IMR-90 (cell line): ENCODE results near the gene GSTT2.
"Not testable (repeated sequence)": the region's sequence is repeated elsewhere in the genome, so short reads cannot be mapped to it uniquely, and the experiment has no call there.

Experiments used
- BHLHE40 ChIP-seq: fragments of 150-350 bp; IDR thresholded peaks from 2 replicates; pipeline ENCODE4 v1.6.1; 2016; ENCODE audit warnings: mild to moderate bottlenecking, low read depth, low read length
- CEBPB ChIP-seq: IDR thresholded peaks from 2 replicates; pipeline ENCODE4 v1.6.1; 2012; ENCODE audit warnings: low read depth, low read length, improper control_type of control experiment
- CHD1 ChIP-seq: IDR thresholded peaks from 2 replicates; pipeline ENCODE4 v1.6.1; 2012; ENCODE audit warnings: low read depth, low read length, improper control_type of control experiment
- FOS ChIP-seq: fragments of 150-350 bp; IDR thresholded peaks from 2 replicates; pipeline ENCODE4 v1.6.1; 2016; ENCODE audit warnings: low read depth, low read length
- MAFK ChIP-seq: IDR thresholded peaks from 2 replicates; pipeline ENCODE4 v1.6.1; 2012; ENCODE audit warnings: low read depth, low read length, improper control_type of control experiment
- MXI1 ChIP-seq: IDR thresholded peaks from 2 replicates; pipeline ENCODE4 v1.6.1; 2012; ENCODE audit warnings: low read depth, mild to moderate bottlenecking, low read length, moderate library complexity, borderline replicate concordance
- POLR2A ChIP-seq: IDR thresholded peaks from 2 replicates; pipeline ENCODE4 v1.6.1; 2012; ENCODE audit warnings: mild to moderate bottlenecking, low read depth, low read length
- RAD21 ChIP-seq: IDR thresholded peaks from 2 replicates; pipeline ENCODE4 v1.6.1; 2012; ENCODE audit warnings: low read length, improper control_type of control experiment
- RCOR1 ChIP-seq: IDR thresholded peaks from 2 replicates; pipeline ENCODE4 v1.6.1; 2012; ENCODE audit warnings: mild to moderate bottlenecking, low read length, improper control_type of control experiment; ENCODE audit not compliant: insufficient replicate concordance
- RFX5 ChIP-seq: IDR thresholded peaks from 2 replicates; pipeline ENCODE4 v1.8.0; 2012; ENCODE audit warnings: low read depth, mild to moderate bottlenecking, low read length, moderate library complexity
- SMC3 ChIP-seq: fragments of 150-350 bp; IDR thresholded peaks from 2 replicates; pipeline ENCODE4 v1.6.1; 2016; ENCODE audit warnings: low read depth, mild to moderate bottlenecking, antibody characterized with exemption, low read length, moderate library complexity
- TF ChIP-seq, protein P1 (sequence below): conservative IDR thresholded peaks from 2 replicates; pipeline ENCODE4 v1.5.1; 2012; ENCODE audit warnings: mild to moderate bottlenecking, low read depth, low read length, improper control_type of control experiment
- TF ChIP-seq, protein P2 (sequence below): fragments of 150-350 bp; IDR thresholded peaks from 2 replicates; pipeline ENCODE4 v1.6.1; 2016; ENCODE audit warnings: low read depth, mild to moderate bottlenecking, low read length, moderate library complexity, borderline replicate concordance

DNA sequence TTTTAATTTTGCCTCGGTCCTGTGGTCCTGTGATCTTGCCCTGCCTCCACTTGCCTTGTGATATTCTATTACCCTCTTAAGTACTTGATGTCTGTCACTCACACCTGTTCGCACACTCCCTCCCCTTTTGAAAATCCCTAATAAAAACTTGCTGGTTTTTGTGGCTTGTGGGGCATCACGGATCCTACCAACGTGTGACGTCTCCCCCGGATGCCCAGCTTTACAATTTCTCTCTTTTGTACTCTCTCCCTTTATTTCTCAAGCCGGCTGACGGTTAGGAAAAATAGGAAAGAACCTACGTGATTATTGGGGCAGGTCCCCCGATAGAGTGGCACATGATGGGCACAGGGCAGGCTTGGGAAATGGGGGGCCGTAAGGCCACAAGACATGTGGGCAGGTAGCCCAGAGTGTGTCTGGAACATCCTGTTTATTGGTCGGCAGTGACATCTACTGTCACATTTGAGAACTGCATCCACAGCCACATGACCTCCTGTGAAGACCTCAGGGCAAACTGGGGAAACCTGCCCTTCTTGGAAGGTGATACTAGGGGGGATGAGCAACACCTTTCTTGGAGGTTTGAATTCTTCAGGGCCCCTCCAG lies 23.5 kb upstream of the GSTT2 start:
- not testable (repeated sequence) for TF ChIP-seq MXI1, BHLHE40, RCOR1, POLR2A, RFX5, CEBPB, MAFK, FOS, CHD1
- TF ChIP-seq, protein P1, sequence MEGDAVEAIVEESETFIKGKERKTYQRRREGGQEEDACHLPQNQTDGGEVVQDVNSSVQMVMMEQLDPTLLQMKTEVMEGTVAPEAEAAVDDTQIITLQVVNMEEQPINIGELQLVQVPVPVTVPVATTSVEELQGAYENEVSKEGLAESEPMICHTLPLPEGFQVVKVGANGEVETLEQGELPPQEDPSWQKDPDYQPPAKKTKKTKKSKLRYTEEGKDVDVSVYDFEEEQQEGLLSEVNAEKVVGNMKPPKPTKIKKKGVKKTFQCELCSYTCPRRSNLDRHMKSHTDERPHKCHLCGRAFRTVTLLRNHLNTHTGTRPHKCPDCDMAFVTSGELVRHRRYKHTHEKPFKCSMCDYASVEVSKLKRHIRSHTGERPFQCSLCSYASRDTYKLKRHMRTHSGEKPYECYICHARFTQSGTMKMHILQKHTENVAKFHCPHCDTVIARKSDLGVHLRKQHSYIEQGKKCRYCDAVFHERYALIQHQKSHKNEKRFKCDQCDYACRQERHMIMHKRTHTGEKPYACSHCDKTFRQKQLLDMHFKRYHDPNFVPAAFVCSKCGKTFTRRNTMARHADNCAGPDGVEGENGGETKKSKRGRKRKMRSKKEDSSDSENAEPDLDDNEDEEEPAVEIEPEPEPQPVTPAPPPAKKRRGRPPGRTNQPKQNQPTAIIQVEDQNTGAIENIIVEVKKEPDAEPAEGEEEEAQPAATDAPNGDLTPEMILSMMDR, result peak; percentile 72
- peak; percentile 81 for TF ChIP-seq RAD21
- TF ChIP-seq, protein P2, sequence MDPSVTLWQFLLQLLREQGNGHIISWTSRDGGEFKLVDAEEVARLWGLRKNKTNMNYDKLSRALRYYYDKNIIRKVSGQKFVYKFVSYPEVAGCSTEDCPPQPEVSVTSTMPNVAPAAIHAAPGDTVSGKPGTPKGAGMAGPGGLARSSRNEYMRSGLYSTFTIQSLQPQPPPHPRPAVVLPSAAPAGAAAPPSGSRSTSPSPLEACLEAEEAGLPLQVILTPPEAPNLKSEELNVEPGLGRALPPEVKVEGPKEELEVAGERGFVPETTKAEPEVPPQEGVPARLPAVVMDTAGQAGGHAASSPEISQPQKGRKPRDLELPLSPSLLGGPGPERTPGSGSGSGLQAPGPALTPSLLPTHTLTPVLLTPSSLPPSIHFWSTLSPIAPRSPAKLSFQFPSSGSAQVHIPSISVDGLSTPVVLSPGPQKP, result not testable (repeated sequence)
- peak; percentile 76 for TF ChIP-seq SMC3
